Fibroblast of lung (primary cell): Measurements from ENCODE around the gene ARHGDIA.

Experiments
- CTCF ChIP-seq, 2 donors: IDR thresholded peaks in 1 of 2; conservative IDR thresholded peaks in 1 of 2; 1 replicate in 1 of 2; 2 replicates in 1 of 2; pipeline ENCODE4 v1.5.1; 2011 to 2012; ENCODE audit warnings: low read length in 2 of 2, control low read depth in 1 of 2, inconsistent platforms in 1 of 2, low read depth in 1 of 2, mild to moderate bottlenecking in 1 of 2
- EZH2 ChIP-seq: IDR thresholded peaks from 2 replicates; pipeline ENCODE4 v1.5.1; 2012; ENCODE audit warnings: low read length, control low read depth, mild to moderate bottlenecking; ENCODE audit errors: missing control alignments

- TF ChIP-seq CTCF (conservative IDR thresholded peaks at IDR 0.05 in 1 of 2, IDR thresholded peaks at IDR 0.05 in 1 of 2; ENCODE audit: low read depth in 1 of 2, low read length in 2 of 2) (no peak), EZH2 (no peak)
These were observed 24.3 kb upstream of the ARHGDIA start for GRCh38 chr17:81895400-81895799.
